ENCODE results near the gene NPTN.

The NPTN gene

DNA sequence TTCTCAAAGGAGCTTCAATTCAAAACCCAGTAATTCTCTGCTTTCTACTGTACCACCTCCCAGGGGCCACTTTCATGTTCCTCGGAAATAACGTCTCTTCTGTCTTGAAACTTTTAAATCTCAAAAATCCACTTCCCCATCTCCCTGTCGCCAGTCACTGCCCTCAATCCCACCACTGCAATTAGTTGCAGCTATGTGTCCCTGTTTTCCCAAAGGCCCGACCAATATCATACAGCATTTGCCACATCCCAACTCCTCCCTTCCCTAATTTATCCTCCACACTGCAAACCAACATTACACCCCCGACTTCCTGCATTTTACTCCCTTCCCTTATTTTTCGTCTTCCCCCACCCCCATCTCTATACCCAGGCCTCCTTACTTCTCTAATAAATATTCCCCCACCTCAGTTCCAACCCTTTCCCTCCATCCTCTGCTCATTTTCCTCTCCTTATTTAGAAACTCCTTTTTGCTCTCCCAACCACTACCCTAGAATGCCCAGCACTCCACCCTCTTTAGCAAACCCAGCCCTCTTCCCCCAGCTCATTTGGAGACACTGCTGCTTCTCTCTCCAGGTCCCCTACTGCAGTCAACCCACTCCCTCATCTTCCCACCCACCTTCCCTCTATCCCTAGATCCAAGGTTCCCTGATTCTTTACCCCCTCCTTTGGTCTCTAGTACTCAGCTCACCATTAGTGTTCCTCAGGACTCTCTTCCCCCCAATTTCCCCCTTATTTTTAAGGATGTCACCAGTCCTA is 1.1 kb downstream of the NPTN start:
- DNase-seq (ENCODE audit: low spot score) = no peak

DNA sequence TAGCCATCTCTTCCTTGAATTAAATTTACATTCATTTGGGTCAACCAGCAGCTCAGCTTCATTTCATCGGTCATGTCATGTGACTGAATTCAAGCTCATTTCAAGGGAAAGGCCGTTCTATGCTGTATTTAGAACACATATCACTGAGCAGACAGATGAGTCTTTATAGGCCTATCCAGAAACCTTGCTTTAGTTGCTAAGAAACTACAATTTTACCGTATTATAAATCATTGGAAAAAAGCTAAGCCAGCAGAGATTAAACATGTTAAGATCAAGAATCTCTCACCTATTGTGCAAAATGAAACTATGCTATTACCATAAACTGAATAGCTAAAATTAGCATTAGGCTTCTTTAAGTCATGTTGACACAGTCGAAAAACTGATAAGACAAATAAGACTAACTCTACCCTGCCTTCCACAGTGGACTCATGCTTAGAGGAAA is 2.2 kb downstream of the NPTN start:
- DNase-seq (ENCODE audit: low spot score) = no peak

DNA sequence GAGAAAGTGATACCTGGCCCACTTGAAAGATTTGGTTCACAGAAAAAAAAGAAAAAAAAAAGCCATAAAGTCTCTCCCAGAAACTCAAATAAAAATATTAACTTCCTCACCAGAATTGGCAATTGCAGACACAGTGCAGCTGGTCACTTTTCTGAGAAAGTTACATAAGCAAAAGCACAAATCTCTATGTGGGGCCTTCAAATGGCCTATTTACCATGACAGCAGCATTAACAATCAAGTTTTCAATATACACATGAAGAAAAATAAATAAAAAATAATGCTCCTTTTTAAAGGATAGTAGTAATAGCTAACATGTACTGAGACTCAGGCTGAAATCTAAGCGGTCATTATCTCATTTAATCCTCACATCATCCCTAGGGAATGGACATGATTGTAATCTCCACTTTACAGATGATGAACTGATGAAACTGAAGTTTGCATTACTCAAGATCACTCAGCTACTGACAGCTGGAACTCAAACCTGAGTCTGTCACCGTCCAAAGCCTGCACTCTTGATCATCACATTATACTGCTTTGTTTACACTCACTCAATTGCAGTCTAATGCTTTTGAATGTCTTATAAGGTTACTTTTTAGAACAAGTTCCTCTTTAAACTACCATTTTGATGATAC is 3.3 kb downstream of the NPTN start:
- DNase-seq (ENCODE audit: low spot score) = no peak

DNA sequence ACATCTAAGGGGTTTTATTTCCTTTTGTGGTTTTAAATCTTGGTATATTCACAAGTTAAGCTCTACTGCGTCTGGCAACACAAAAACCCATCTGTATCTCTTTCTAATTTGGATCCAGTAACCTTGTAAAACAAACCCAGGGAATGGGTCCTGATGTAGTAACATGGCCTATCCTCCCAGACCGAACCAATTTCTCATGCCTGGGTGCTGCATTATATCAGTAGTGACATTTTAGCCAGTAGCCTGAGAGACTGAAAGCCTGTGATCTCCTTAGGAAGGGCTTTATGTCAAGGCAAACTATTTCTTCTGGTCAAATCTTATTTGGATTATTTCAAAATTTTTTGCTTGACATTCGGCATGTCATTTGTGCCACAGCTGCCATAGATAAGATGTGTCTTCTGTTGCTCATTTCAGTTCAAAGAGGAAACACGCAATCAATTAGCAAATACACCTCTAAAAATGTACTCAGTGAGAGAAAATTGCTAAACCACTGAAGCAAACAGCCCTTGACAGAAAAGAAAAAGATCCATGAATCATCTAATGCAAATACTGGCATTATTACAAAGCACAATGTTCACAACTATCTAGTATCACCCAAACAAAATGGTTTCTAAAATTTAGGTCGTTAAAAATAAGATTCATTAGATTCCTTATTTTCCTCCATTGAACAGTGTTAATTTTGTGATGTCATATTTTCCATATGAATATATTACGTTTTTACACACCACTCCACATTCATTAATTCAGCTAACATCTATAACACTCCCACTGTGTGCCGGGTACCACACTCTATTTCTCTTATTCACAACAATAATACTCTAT is 4.0 kb downstream of the NPTN start:
- no peak for DNase-seq (ENCODE audit: low spot score)

GRCh38 chr15:73628102-73628501 is 5.1 kb downstream of the NPTN start:
- DNase-seq (ENCODE audit: low spot score) = no peak

- DNase-seq (ENCODE audit: low spot score) = no peak
Measured at GRCh38 chr15:73626072-73626471, 7.1 kb downstream of the NPTN start.

- DNase-seq (ENCODE audit: low spot score) = no peak
Measured at GRCh38 chr15:73624530-73624929, 8.7 kb downstream of the NPTN start.

- DNase-seq (ENCODE audit: low spot score) = no peak
Measured at GRCh38 chr15:73621286-73621826, 11.8 kb downstream of the NPTN start.

- DNase-seq (ENCODE audit: low spot score) = no peak
Measured at GRCh38 chr15:73620078-73620477, 13.1 kb downstream of the NPTN start.

GRCh38 chr15:73617913-73618312 is 15.3 kb downstream of the NPTN start:
- DNase-seq (ENCODE audit: low spot score) = no peak

- DNase-seq (ENCODE audit: low spot score) = no peak
Measured at GRCh38 chr15:73617301-73617831, 15.8 kb downstream of the NPTN start.

GRCh38 chr15:73608941-73609340 is 24.2 kb downstream of the NPTN start:
- no peak for DNase-seq (ENCODE audit: low spot score)

- DNase-seq (ENCODE audit: low spot score) = no peak
Measured at GRCh38 chr15:73608475-73608874, 24.7 kb downstream of the NPTN start.

GRCh38 chr15:73607843-73608242 is 25.3 kb downstream of the NPTN start:
- no peak for DNase-seq (ENCODE audit: low spot score)

GRCh38 chr15:73607405-73607804 is 25.8 kb downstream of the NPTN start:
- no peak for DNase-seq (ENCODE audit: low spot score)

GRCh38 chr15:73605759-73606436 is 27.3 kb downstream of the NPTN start:
- DNase-seq (ENCODE audit: low spot score) = no peak

DNA sequence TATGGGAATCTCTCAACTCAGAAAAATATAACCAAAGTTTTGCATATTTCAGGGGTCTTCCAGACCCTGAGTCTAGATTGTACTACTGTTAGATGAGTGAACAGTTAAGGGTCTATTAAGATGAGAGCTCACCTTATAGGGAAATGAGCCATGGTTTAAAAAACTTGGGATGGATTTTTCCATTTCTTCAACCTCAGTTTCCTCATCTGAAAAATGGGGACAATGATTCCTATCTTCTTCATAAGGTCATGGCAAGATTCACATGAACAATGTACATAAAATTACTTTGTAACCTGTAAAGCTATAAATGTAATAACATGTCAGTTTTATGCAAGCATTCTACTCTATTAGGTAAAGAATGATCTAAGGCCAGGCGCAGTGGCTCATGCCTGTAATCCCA is 28.7 kb downstream of the NPTN start:
- no peak for DNase-seq (ENCODE audit: low spot score)

DNA sequence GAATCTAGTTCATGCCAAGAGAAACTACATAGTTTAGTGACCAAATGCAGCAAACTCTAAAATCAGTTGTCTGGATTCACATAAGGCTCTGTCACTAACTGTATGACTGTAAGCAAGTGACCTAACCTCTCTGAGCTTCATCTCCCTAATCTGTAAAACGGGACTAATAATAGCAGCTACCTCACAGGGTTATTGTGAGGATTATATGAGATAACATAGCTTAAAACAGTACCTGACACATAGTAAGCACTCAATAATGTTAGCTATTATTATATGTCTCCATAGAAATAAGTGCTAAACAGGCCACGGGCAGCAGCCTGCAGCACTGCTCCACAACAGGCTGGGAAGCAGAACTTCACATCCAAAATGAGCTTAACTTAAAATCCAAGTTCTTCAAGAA is 30.2 kb downstream of the NPTN start:
- DNase-seq (ENCODE audit: low spot score) = no peak

DNA sequence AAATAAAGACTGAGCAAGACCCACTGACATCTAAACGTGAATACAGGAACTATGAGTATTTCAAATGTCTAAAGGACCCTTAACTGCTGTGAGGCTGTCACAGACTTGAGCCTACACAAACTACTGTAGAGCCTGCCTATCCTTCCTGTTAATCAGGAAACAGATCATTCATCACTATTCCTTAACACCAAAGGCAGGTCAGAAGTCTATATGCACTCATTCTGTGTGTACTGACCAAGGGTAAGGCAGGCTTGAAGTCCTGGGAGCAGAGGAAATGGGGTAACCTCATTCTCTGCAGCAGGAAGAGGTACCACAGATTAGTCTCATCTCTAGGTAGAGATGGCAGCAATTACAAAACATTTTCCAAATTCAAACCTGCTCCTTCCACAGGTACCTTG is 30.7 kb downstream of the NPTN start:
- no peak for DNase-seq (ENCODE audit: low spot score)

DNA sequence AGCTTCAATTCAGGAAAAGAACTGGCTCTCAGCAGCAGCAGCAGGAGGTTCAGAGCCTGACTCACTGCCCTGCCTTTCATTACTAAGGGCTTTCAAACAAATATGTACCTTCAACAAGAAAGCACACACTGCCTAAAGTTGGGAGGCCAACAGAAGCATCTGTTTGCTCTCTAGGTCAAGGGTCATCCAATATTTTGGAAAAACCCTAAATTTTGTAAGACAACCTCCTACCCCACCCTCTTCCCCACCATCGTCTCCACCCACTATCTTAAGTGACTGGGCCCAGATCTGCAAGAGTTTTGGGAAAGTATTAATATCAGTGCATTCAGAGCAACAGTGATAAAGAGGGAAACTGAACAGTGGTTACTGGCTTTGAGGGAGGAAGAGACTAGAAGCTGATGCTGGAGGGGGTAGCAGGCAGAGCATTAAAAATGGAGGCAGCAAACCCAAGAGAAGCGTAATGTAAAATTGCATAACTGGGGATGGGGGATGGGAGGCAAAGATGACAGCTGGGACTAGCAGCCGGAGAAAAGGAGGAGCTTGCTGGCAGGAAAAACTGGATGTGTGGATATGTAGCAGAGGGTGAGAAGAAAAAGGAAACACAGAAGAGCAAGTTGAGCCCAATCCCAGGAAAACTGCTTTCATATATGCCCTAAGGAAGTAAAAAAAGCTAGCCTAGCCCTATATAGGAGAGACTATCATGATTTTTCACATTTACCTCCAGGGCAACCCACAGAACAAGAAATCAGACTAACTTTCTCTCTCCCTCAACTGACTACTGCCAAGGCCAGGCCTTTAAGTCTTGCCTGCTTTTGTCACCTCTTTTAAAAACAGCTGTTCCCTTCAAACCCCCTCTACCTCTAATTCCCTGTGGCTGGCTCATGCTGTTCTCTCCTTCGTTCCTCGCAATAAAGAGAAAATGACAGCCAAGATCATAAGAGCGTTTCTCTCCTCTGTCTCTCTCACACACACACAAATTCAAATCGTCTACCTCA is 31.4 kb downstream of the NPTN start:
- no peak for DNase-seq (ENCODE audit: low spot score)
